ENCODE results near the gene IGSF3. TPM values are rescaled to one million over a fixed set of nuclear protein-coding genes. Genes with fewer than 3 reads are reported as not detected.

Gene IGSF3
- total and polyA plus RNA-seq, 2 experiments from 2014 or later: 7.3 to 37.8 TPM

GRCh38 chr1:116711263-116711840, 43.8 kb upstream of the IGSF3 start (continued):
- no peak for TF ChIP-seq EZH2phosphoT487 (IDR thresholded peaks at IDR 0.05; ENCODE audit: unreplicated experiment)
- no peak for TF ChIP-seq POLR2AphosphoS5 (IDR thresholded peaks at IDR 0.05; ENCODE audit: low read depth)
- no peak for TF ChIP-seq REST (IDR thresholded peaks at IDR 0.05; ENCODE audit: unreplicated experiment)

- Histone ChIP-seq H3K4me3 (no peak overlapping the region), H3K27ac (ENCODE audit: low read depth) (no peak overlapping the region), H3K4me1 (ENCODE audit: insufficient read depth) (peaks cover 28% of the 10 kb centered on the region), H4K20me1 (replicated peaks; ENCODE audit: insufficient read depth) (no peaks in the 10 kb centered on the region), H3K79me2 (replicated peaks; ENCODE audit: insufficient read depth) (no peaks in the 10 kb centered on the region), H3K36me3 (ENCODE audit: insufficient read depth) (0 out of 2 replicates have a peak, but pooled peaks cover under 1% of the 10 kb centered on the region), H3F3A (replicated peaks; ENCODE audit: low read depth) (peaks cover 11% of the 10 kb centered on the region), H3K9me2 (ENCODE audit: insufficient read depth) (peaks cover 7% of the 10 kb centered on the region; the same call in 1 of the 2 replicates), H3K4me2 (no peak overlapping the region), H3K27me3 (ENCODE audit: insufficient read depth) (no peaks in the 10 kb centered on the region), H2AFZ (no peak overlapping the region)
- Mint-ChIP-seq H3K36me3 (ENCODE audit: low read depth) (peaks cover 19% of the 10 kb centered on the region), H3K4me1 (peaks cover 41% of the 10 kb centered on the region), H3K27me3 (ENCODE audit: insufficient read depth, low read depth, poor library complexity) (peaks cover 6% of the 10 kb centered on the region), H3K9me3 (peaks cover 20% of the 10 kb centered on the region), H3K4me3 (no peak overlapping the region), H3K27ac (peak overlapping the region; percentile 84; the same call in 1 of the 2 replicates)
- ATAC-seq (no peak), DNase-seq (ENCODE audit: low spot score) (no peak)
- TF ChIP-seq ETS1 (IDR thresholded peaks at IDR 0.05) (no peak), CTCF (conservative IDR thresholded peaks at IDR 0.05; ENCODE audit: low read depth in 2 of 2) (no peak), EZH2 (IDR thresholded peaks at IDR 0.05; ENCODE audit: low read depth, unreplicated experiment) (no peak), STAT1 (IDR thresholded peaks at IDR 0.05; ENCODE audit: unreplicated experiment) (no peak), EZH2phosphoT487 (IDR thresholded peaks at IDR 0.05; ENCODE audit: unreplicated experiment) (no peak), ZNF462 (CRISPR knock-in tag; IDR thresholded peaks at IDR 0.05) (no peak), ZNF114 (CRISPR knock-in tag; IDR thresholded peaks at IDR 0.05) (no peak), NANOG (IDR thresholded peaks at IDR 0.05; ENCODE audit: borderline replicate concordance) (no peak), POLR2AphosphoS5 (IDR thresholded peaks at IDR 0.05; ENCODE audit: low read depth) (no peak)
Observed at GRCh38 chr1:116710420-116711262, 43.1 kb upstream of the IGSF3 start.
